ENCODE measurements around the gene PTGR3.

PTGR3 gene

DNA sequence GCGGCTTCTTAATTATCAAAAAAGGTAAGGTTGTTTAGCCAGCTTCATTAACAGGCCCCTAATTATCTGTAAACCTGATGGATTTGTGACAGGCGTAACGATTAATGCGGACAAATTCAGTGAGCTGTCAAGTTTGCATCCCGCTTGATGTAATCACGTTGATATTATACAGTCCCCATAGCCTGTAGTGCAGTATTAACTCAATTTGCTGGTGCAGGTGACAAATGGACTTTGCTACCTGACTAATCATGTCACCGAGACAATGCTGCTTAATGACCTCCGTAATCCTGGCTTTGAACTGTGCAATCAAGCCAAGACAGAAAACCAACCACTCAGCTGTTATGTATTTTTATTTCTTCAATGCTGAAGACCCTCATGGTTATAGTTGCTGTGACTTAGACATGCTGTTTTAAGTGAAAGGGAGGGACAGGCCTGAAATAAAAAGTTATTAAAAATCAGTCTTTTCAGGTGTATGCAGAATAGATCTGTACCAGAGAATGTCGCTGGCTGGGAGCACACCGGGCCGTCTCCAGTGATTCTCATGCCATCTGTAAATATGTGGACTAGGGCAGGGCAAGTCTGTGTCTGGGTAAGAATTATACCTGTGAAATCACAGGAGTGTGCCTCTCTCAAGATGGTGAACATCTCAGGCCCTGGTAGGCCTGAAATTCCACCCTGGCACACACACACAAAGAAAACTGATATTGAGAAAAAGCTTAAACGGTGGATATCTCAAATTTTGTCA, 6.0 kb upstream of the PTGR3 start:
- Mint-ChIP-seq H3K9me3 (no peaks in the 10 kb centered on the region), H3K27me3 (peaks cover 4% of the 10 kb centered on the region), H3K27ac (peak overlapping the region; percentile 76), H3K4me1 (peaks cover 70% of the 10 kb centered on the region), H3K4me3 (no peak overlapping the region), H3K36me3 (peaks cover 36% of the 10 kb centered on the region)
- CTCF ChIA-PET = no interaction called here
- no peak for DNase-seq

GRCh38 chr18:75214332-75214690, 5.4 kb upstream of the PTGR3 start:
- no peak overlapping the region for H3K4me3 Mint-ChIP-seq
- H3K36me3 Mint-ChIP-seq = peaks cover 37% of the 10 kb centered on the region
- H3K4me1 Mint-ChIP-seq = peaks cover 69% of the 10 kb centered on the region
- H3K9me3 Mint-ChIP-seq = no peaks in the 10 kb centered on the region
- CTCF ChIA-PET = no interaction called here
- peak overlapping the region; percentile 78 for H3K27ac Mint-ChIP-seq
- peaks cover 4% of the 10 kb centered on the region for H3K27me3 Mint-ChIP-seq
- DNase-seq = no peak

DNA sequence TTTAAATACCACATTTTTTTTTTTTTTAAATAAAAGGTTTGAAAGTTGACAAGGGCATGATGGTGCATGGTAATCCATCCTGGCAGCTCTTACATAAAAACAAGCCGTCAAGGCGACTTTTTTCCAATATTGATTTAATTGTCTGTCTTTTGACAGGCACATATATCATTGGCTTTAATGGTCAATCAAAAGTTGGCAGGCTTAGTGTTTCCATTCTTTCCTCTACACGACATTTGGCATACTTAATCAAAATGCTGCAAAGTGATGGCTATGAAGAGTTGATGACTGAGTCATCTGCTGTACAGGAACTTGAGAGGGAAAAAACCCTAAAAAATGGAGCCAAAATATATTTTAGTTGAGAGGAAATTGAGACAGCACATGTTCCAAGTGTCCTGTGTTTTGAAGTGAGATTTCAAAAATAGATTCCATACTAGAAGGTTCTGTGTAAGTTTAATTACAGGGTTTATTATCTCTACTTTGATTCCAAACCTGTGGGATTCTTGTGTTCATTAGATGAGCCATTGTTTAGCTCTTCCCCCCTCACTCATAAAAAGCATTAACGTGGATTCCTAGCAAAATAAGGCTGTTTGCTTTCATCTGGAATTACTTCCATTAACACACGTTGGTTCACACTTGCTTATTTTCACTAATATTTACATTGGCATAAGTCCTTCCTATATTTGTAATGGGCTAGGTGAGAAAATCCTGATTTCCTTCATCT, 4.8 kb upstream of the PTGR3 start:
- CTCF ChIA-PET = no interaction called here
- Mint-ChIP-seq H3K9me3 (no peaks in the 10 kb centered on the region), H3K27me3 (peaks cover 4% of the 10 kb centered on the region), H3K27ac (no peak overlapping the region), H3K4me3 (no peak overlapping the region), H3K4me1 (peaks cover 65% of the 10 kb centered on the region), H3K36me3 (peaks cover 37% of the 10 kb centered on the region)
- DNase-seq = no peak

DNA sequence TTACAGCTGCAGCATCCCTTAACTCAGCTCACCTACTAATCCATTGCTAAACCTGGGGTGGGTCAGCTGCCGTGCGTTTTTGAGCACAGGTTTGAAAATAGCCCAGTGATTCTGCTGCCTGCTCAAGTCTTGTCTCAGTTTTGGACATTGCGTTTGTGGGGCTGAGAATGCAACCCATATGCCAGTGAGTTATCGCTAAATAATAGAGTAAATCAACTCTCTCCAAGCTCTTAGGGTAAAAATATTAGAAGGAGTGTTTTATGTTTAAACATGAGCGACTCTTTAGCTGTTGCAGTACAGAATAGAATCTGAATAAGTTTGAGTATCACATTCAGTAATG, 3.8 kb upstream of the PTGR3 start:
- peak overlapping the region; percentile 81 for H3K4me3 Mint-ChIP-seq
- peaks cover 43% of the 10 kb centered on the region for H3K36me3 Mint-ChIP-seq
- H3K27ac Mint-ChIP-seq = peak overlapping the region; percentile 88
- peaks cover 10% of the 10 kb centered on the region for H3K27me3 Mint-ChIP-seq
- CTCF ChIA-PET = interaction anchor here (1.8 kb wide), 1 partner anchor 31 kb away, joined by 4 read pairs; no protein-coding TSS in a partner anchor
- peaks cover 67% of the 10 kb centered on the region for H3K4me1 Mint-ChIP-seq
- H3K9me3 Mint-ChIP-seq = no peaks in the 10 kb centered on the region
- DNase-seq = no peak

- peak overlapping the region; percentile 81 for H3K4me3 Mint-ChIP-seq
- peaks cover 48% of the 10 kb centered on the region for H3K36me3 Mint-ChIP-seq
- no peaks in the 10 kb centered on the region for H3K9me3 Mint-ChIP-seq
- peak; percentile 59 for DNase-seq
- H3K27me3 Mint-ChIP-seq = peaks cover 13% of the 10 kb centered on the region
- peak overlapping the region; percentile 88 for H3K27ac Mint-ChIP-seq
- CTCF ChIA-PET = interaction anchor here (1.8 kb wide), 1 partner anchor 32 kb away, joined by 4 read pairs; no protein-coding TSS in a partner anchor
- H3K4me1 Mint-ChIP-seq = peaks cover 67% of the 10 kb centered on the region
These were observed 3.2 kb upstream of the PTGR3 start for GRCh38 chr18:75211953-75212750.

- Mint-ChIP-seq H3K4me1 (peaks cover 67% of the 10 kb centered on the region), H3K36me3 (peaks cover 48% of the 10 kb centered on the region), H3K4me3 (peak overlapping the region; percentile 81), H3K27ac (no peak overlapping the region), H3K27me3 (peaks cover 18% of the 10 kb centered on the region), H3K9me3 (no peaks in the 10 kb centered on the region)
- DNase-seq = no peak
- CTCF ChIA-PET = interaction anchor here (1.8 kb wide), 1 partner anchor 32 kb away, joined by 4 read pairs; no protein-coding TSS in a partner anchor
These were observed 2.6 kb upstream of the PTGR3 start for GRCh38 chr18:75211626-75211952.

GRCh38 chr18:75211002-75211621, 2.2 kb upstream of the PTGR3 start:
- peak overlapping the region; percentile 98 for H3K27ac Mint-ChIP-seq
- peaks cover 49% of the 10 kb centered on the region for H3K36me3 Mint-ChIP-seq
- H3K9me3 Mint-ChIP-seq = no peaks in the 10 kb centered on the region
- peaks cover 23% of the 10 kb centered on the region for H3K27me3 Mint-ChIP-seq
- CTCF ChIA-PET = interaction anchor here (1.0 to 1.2 kb wide), 2 partner anchors 33 to 34 kb away, joined by 4 read pairs; no protein-coding TSS in a partner anchor
- peak overlapping the region; percentile 99 for H3K4me3 Mint-ChIP-seq
- H3K4me1 Mint-ChIP-seq = peaks cover 67% of the 10 kb centered on the region
- DNase-seq = peak; percentile 48

- peak within 1 kb of the TSS; percentile 98 for H3K27ac Mint-ChIP-seq
- H3K27me3 Mint-ChIP-seq = peaks cover 30% of the 10 kb centered on the region
- CTCF ChIA-PET = interaction anchor here (1.0 to 1.3 kb wide), 3 partner anchors 34 to 138 kb away, joined by 3 to 4 read pairs (median 4); no protein-coding TSS in a partner anchor
- peak; percentile 80 for DNase-seq
- H3K9me3 Mint-ChIP-seq = no peaks in the 10 kb centered on the region
- H3K36me3 Mint-ChIP-seq = peaks cover 52% of the 10 kb centered on the region
- H3K4me3 Mint-ChIP-seq = peak within 1 kb of the TSS; percentile 99
- peaks cover 69% of the 10 kb centered on the region for H3K4me1 Mint-ChIP-seq
These were observed 1.5 kb upstream of the PTGR3 start, which contains the start of gene TSHZ1 for GRCh38 chr18:75210274-75211001. TSS of gene TSHZ1 (plus strand) at chr18:75210797. CDS start at chr18:75211877, 1,080 bp downstream.

- H3K36me3 Mint-ChIP-seq = peaks cover 51% of the 10 kb centered on the region
- H3K27ac Mint-ChIP-seq = peak overlapping the region; percentile 98
- H3K4me3 Mint-ChIP-seq = peak overlapping the region; percentile 99
- CTCF ChIA-PET = interaction anchor here (1.0 to 1.3 kb wide), 3 partner anchors 34 to 138 kb away, joined by 3 to 4 read pairs (median 4); no protein-coding TSS in a partner anchor
- no peak for DNase-seq
- no peaks in the 10 kb centered on the region for H3K9me3 Mint-ChIP-seq
- H3K4me1 Mint-ChIP-seq = peaks cover 69% of the 10 kb centered on the region
- H3K27me3 Mint-ChIP-seq = peaks cover 35% of the 10 kb centered on the region
These were observed 966 bp upstream of the PTGR3 start for GRCh38 chr18:75209951-75210258.

- Mint-ChIP-seq H3K27ac (peak overlapping the region; percentile 64), H3K4me3 (peak overlapping the region; percentile 99), H3K36me3 (peaks cover 45% of the 10 kb centered on the region), H3K9me3 (no peaks in the 10 kb centered on the region), H3K4me1 (peaks cover 62% of the 10 kb centered on the region), H3K27me3 (peaks cover 46% of the 10 kb centered on the region)
- DNase-seq = peak; percentile 59
- CTCF ChIA-PET = no interaction called here
These were observed 157 bp downstream of the PTGR3 start for GRCh38 chr18:75208836-75209128.

GRCh38 chr18:75208155-75208835, 644 bp downstream of the PTGR3 start:
- H3K4me3 Mint-ChIP-seq = peak overlapping the region; percentile 99
- CTCF ChIA-PET = no interaction called here
- H3K4me1 Mint-ChIP-seq = peaks cover 60% of the 10 kb centered on the region
- peak overlapping the region; percentile 95 for H3K27ac Mint-ChIP-seq
- H3K27me3 Mint-ChIP-seq = peaks cover 48% of the 10 kb centered on the region
- peaks cover 45% of the 10 kb centered on the region for H3K36me3 Mint-ChIP-seq
- H3K9me3 Mint-ChIP-seq = no peaks in the 10 kb centered on the region
- DNase-seq = peak; percentile 67

DNA sequence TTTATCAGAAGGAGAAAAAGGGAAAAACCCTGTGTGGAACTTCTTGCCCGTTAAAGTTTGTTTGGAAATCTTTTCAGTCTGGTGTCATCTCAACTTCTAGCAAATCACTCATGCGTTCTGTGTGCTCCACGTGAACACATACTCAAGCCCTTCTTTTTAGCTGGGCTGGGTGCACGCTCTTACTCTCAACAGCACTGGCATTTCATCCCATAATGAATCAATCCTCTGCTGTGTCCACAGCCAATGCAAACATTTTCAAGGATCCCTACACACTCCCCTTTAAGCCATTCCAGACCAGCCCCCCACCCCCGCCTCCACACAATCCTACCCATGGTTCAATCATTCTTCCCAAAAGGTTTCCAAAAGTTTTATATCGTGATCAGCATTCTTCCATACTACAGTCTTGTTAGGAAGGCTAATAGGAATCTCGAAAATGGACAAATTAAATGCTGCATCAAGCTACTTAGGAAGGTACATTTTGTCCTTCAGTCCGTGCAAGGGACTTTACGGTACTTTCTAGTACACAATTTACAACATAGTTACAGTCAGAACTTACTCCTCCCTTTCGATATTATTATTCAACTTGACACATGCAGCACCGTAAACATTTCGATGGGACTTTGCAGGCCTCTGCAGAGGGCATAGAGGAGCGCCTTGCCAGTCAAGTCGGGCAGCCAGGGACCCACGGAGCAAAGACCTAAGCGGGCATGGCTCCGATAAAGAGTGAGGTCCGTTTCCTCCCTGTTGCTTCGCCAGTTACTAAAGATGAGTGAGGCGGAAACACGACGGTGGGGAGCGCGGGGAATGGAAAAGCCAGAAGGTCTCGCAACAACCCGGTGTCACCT, 1.4 kb downstream of the PTGR3 start:
- Mint-ChIP-seq H3K4me1 (peaks cover 53% of the 10 kb centered on the region), H3K9me3 (no peaks in the 10 kb centered on the region), H3K36me3 (peaks cover 38% of the 10 kb centered on the region), H3K4me3 (peak overlapping the region; percentile 99), H3K27ac (peak overlapping the region; percentile 95), H3K27me3 (peaks cover 48% of the 10 kb centered on the region)
- no peak for DNase-seq
- CTCF ChIA-PET = no interaction called here
